GM23338 (cell line): ENCODE results near the gene RNF151.
A peak's percentile ranks its signal among the peaks of the same experiment; 100 is the strongest.

Experiments used
- CREB1 ChIP-seq: fragments of 250-450 bp; sonication (Bioruptor Pico); IDR thresholded peaks from 2 replicates; pipeline ENCODE4 v1.5.0; 2020; ENCODE audit warnings: low read depth, mild to moderate bottlenecking, moderate library complexity
- CTCF ChIP-seq, 2 experiments: fragments of 200-600 bp in 1 of 2; sonication (generic) in 1 of 2; conservative IDR thresholded peaks; 2 replicates each; pipeline versions ENCODE4 v1.5.1 to v1.6.1; 2016 to 2017; ENCODE audit warnings: antibody characterized with exemption in 2 of 2, low read depth in 2 of 2, mild to moderate bottlenecking in 2 of 2, moderate library complexity in 1 of 2
- ETS1 ChIP-seq: IDR thresholded peaks from 2 replicates; pipeline ENCODE4 v1.6.1; 2016; ENCODE audit warnings: antibody characterized with exemption
- EZH2 ChIP-seq: fragments of 200-600 bp; sonication (generic); IDR thresholded peaks from one replicate; pipeline ENCODE4 v1.8.0; 2017; ENCODE audit warnings: antibody characterized with exemption, mild to moderate bottlenecking, low read depth; ENCODE audit not compliant: unreplicated experiment
- EZH2phosphoT487 ChIP-seq: fragments of 200-600 bp; sonication (generic); IDR thresholded peaks from one replicate; pipeline ENCODE4 v1.8.1; 2018; ENCODE audit warnings: antibody characterized with exemption; ENCODE audit not compliant: unreplicated experiment
- JUNB ChIP-seq: IDR thresholded peaks from one replicate; pipeline ENCODE4 v1.6.1; 2016; ENCODE audit warnings: antibody characterized with exemption; ENCODE audit not compliant: unreplicated experiment
- POLR2AphosphoS5 ChIP-seq: IDR thresholded peaks from 2 replicates; pipeline ENCODE4 v1.6.1; 2016; ENCODE audit warnings: antibody characterized with exemption, low read depth
- REST ChIP-seq: IDR thresholded peaks from one replicate; pipeline ENCODE4 v1.6.1; 2018; ENCODE audit warnings: antibody characterized with exemption; ENCODE audit not compliant: unreplicated experiment
- STAT1 ChIP-seq: IDR thresholded peaks from one replicate; pipeline ENCODE4 v1.6.1; 2016; ENCODE audit warnings: antibody characterized with exemption; ENCODE audit not compliant: unreplicated experiment
- ZNF331 ChIP-seq: fragments of 250-450 bp; sonication (Bioruptor Pico); IDR thresholded peaks from 2 replicates; pipeline ENCODE4 v1.5.0; 2020; ENCODE audit warnings: low read depth, mild to moderate bottlenecking, moderate library complexity

GRCh38 chr16:2016407-2016922 is 49.8 kb downstream of the RNF151 start:
- TF ChIP-seq CTCF (conservative IDR thresholded peaks at IDR 0.05; ENCODE audit: low read depth in 2 of 2) (peak; percentile 67 to 70), REST (no peak), POLR2AphosphoS5 (no peak), EZH2phosphoT487 (no peak), CREB1 (CRISPR knock-in tag) (no peak), EZH2 (no peak), ZNF331 (CRISPR knock-in tag) (no peak), STAT1 (no peak), JUNB (no peak), ETS1 (no peak)
